ENCODE results near the gene SMU1. TPM values are rescaled to one million over a fixed set of nuclear protein-coding genes. Genes with fewer than 3 reads are reported as not detected.

SMU1 gene
- total and polyA plus RNA-seq, 2 of the 13 experiments (the other 11 are each of a cell fraction or from before 2014, with no cell fraction given) = 12.9 to 36.6 TPM

DNA sequence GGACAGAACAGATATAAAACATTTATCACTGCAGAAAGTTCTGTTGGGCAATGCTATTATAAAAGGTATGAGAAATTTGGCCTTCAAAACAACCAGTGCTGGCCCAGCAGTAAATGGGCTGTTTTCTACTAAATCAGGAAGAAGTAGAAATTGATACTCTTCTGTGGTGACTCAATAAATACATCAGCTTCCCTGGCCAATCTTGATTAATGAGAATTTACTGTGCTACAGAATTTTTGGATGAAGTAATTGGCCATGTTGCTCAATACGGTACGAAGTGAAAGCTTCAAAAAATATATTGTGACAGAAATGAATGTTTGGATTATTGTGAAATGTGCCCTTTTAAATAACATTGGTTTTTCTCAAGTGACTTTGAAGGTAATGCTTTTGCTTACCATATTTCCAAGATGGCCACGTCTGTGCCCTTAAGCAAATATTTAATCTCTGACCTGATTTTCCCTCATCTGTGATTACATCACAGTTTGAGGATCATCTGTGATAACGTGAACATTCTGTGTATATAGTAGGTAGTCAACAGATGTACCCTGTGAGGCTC is 47.2 kb downstream of the SMU1 start (continued):
- TF ChIP-seq, protein P1, sequence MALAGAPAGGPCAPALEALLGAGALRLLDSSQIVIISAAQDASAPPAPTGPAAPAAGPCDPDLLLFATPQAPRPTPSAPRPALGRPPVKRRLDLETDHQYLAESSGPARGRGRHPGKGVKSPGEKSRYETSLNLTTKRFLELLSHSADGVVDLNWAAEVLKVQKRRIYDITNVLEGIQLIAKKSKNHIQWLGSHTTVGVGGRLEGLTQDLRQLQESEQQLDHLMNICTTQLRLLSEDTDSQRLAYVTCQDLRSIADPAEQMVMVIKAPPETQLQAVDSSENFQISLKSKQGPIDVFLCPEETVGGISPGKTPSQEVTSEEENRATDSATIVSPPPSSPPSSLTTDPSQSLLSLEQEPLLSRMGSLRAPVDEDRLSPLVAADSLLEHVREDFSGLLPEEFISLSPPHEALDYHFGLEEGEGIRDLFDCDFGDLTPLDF (CRISPR knock-in tag; IDR thresholded peaks at IDR 0.05) = no peak
- TF ChIP-seq, protein P2, sequence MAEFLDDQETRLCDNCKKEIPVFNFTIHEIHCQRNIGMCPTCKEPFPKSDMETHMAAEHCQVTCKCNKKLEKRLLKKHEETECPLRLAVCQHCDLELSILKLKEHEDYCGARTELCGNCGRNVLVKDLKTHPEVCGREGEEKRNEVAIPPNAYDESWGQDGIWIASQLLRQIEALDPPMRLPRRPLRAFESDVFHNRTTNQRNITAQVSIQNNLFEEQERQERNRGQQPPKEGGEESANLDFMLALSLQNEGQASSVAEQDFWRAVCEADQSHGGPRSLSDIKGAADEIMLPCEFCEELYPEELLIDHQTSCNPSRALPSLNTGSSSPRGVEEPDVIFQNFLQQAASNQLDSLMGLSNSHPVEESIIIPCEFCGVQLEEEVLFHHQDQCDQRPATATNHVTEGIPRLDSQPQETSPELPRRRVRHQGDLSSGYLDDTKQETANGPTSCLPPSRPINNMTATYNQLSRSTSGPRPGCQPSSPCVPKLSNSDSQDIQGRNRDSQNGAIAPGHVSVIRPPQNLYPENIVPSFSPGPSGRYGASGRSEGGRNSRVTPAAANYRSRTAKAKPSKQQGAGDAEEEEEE (CRISPR knock-in tag; IDR thresholded peaks at IDR 0.05; ENCODE audit: borderline replicate concordance) = no peak
- TF ChIP-seq SIN3B (IDR thresholded peaks at IDR 0.05; ENCODE audit: low read length) (no peak), SATB2 (CRISPR knock-in tag; IDR thresholded peaks at IDR 0.05) (no peak), NBN (conservative IDR thresholded peaks at IDR 0.05) (no peak), ZNF136 (CRISPR knock-in tag; IDR thresholded peaks at IDR 0.05; ENCODE audit: low read depth) (no peak), SMC3 (IDR thresholded peaks at IDR 0.05; ENCODE audit: low read length) (no peak), RFX1 (IDR thresholded peaks at IDR 0.05) (no peak), SOX6 (IDR thresholded peaks at IDR 0.05) (no peak), SOX6 (CRISPR knock-in tag; IDR thresholded peaks at IDR 0.05) (peak; percentile 78; the same call in 1 of the 2 replicates), ZBTB8A (CRISPR knock-in tag; IDR thresholded peaks at IDR 0.05; ENCODE audit: borderline replicate concordance, low read depth) (no peak), ZNF790 (CRISPR knock-in tag; IDR thresholded peaks at IDR 0.05; ENCODE audit: borderline replicate concordance) (no peak), HOXA3 (CRISPR knock-in tag; IDR thresholded peaks at IDR 0.05) (peak; percentile 27; the same call in 1 of the 2 replicates), HHEX (CRISPR knock-in tag; IDR thresholded peaks at IDR 0.05) (no peak), SAFB2 (CRISPR knock-in tag; IDR thresholded peaks at IDR 0.05; ENCODE audit: borderline replicate concordance, low read depth) (no peak), FIP1L1 (IDR thresholded peaks at IDR 0.05; ENCODE audit: borderline replicate concordance, insufficient read depth, low read depth, low read length) (no peak)
- TF ChIP-seq, protein P3, sequence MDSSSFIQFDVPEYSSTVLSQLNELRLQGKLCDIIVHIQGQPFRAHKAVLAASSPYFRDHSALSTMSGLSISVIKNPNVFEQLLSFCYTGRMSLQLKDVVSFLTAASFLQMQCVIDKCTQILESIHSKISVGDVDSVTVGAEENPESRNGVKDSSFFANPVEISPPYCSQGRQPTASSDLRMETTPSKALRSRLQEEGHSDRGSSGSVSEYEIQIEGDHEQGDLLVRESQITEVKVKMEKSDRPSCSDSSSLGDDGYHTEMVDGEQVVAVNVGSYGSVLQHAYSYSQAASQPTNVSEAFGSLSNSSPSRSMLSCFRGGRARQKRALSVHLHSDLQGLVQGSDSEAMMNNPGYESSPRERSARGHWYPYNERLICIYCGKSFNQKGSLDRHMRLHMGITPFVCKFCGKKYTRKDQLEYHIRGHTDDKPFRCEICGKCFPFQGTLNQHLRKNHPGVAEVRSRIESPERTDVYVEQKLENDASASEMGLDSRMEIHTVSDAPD (CRISPR knock-in tag; IDR thresholded peaks at IDR 0.05) = no peak
- TF ChIP-seq, protein P4, sequence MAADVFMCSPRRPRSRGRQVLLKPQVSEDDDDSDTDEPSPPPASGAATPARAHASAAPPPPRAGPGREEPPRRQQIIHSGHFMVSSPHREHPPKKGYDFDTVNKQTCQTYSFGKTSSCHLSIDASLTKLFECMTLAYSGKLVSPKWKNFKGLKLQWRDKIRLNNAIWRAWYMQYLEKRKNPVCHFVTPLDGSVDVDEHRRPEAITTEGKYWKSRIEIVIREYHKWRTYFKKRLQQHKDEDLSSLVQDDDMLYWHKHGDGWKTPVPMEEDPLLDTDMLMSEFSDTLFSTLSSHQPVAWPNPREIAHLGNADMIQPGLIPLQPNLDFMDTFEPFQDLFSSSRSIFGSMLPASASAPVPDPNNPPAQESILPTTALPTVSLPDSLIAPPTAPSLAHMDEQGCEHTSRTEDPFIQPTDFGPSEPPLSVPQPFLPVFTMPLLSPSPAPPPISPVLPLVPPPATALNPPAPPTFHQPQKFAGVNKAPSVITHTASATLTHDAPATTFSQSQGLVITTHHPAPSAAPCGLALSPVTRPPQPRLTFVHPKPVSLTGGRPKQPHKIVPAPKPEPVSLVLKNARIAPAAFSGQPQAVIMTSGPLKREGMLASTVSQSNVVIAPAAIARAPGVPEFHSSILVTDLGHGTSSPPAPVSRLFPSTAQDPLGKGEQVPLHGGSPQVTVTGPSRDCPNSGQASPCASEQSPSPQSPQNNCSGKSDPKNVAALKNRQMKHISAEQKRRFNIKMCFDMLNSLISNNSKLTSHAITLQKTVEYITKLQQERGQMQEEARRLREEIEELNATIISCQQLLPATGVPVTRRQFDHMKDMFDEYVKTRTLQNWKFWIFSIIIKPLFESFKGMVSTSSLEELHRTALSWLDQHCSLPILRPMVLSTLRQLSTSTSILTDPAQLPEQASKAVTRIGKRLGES (CRISPR knock-in tag; IDR thresholded peaks at IDR 0.05; ENCODE audit: borderline replicate concordance) = no peak
- TF ChIP-seq, protein P5, sequence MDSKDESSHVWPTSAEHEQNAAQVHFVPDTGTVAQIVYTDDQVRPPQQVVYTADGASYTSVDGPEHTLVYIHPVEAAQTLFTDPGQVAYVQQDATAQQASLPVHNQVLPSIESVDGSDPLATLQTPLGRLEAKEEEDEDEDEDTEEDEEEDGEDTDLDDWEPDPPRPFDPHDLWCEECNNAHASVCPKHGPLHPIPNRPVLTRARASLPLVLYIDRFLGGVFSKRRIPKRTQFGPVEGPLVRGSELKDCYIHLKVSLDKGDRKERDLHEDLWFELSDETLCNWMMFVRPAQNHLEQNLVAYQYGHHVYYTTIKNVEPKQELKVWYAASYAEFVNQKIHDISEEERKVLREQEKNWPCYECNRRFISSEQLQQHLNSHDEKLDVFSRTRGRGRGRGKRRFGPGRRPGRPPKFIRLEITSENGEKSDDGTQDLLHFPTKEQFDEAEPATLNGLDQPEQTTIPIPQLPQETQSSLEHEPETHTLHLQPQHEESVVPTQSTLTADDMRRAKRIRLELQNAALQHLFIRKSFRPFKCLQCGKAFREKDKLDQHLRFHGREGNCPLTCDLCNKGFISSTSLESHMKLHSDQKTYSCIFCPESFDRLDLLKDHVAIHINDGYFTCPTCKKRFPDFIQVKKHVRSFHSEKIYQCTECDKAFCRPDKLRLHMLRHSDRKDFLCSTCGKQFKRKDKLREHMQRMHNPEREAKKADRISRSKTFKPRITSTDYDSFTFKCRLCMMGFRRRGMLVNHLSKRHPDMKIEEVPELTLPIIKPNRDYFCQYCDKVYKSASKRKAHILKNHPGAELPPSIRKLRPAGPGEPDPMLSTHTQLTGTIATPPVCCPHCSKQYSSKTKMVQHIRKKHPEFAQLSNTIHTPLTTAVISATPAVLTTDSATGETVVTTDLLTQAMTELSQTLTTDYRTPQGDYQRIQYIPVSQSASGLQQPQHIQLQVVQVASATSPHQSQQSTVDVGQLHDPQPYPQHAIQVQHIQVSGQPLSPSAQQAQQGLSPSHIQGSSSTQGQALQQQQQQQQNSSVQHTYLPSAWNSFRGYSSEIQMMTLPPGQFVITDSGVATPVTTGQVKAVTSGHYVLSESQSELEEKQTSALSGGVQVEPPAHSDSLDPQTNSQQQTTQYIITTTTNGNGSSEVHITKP (CRISPR knock-in tag; IDR thresholded peaks at IDR 0.05; ENCODE audit: low read depth) = no peak
